Right atrium auricular region (tissue), 2 donors: Measurements from ENCODE around the gene FNIP1. TPM values are rescaled to one million over a fixed set of nuclear protein-coding genes. Genes with fewer than 3 reads are reported as not detected.

Experiments
- DNase-seq: peaks from one replicate; pipeline ENCODE4 v3.0.0-alpha.2; 2019; ENCODE audit warnings: low spot score
- H3K27ac ChIP-seq, 2 donors: fragments of 200-600 bp; sonication (generic); 1 replicate in 1 of 2; 2 replicates in 1 of 2; pipeline ENCODE4 v1.5.1; 2016 to 2019
- H3K27me3 ChIP-seq, 2 donors: fragments of 200-600 bp; sonication (generic); one replicate each; pipeline versions ENCODE4 v1.5.1 to v1.6.0; 2017 to 2019
- H3K36me3 ChIP-seq: fragments of 200-600 bp; sonication (generic); one replicate; pipeline ENCODE4 v1.5.1; 2016
- H3K4me1 ChIP-seq, 2 donors: fragments of 200-600 bp; sonication (generic); one replicate each; pipeline versions ENCODE4 v1.5.1 to v1.6.0; 2017 to 2019
- H3K4me3 ChIP-seq, 2 donors: fragments of 200-600 bp; sonication (generic); 1 replicate in 1 of 2; 2 replicates in 1 of 2; pipeline ENCODE4 v1.5.1; 2017 to 2019; ENCODE audit warnings: mild to moderate bottlenecking in 1 of 2, moderate library complexity in 1 of 2
- H3K9me3 ChIP-seq, 2 donors: fragments of 200-600 bp; sonication (generic); one replicate each; pipeline ENCODE4 v1.5.1; 2019
- CTCF ChIP-seq, 2 donors: fragments of 200-600 bp; sonication (generic); IDR thresholded peaks; one replicate each; pipeline ENCODE4 v1.5.1; 2019; ENCODE audit warnings: antibody characterized with exemption in 2 of 2
- total RNA-seq, 2 donors: library from RNA; depleted of rRNA; stranded (reverse); fragments of >200 nt; gene quantifications; one replicate each; pipeline ENCODE4 v1.1.0, GENCODE V29; 2016

FNIP1 gene
- total RNA-seq, 2 donors from 2014 or later = 30.6 to 38.3 TPM

GRCh38 chr5:131613423-131613822 is 183.4 kb downstream of the FNIP1 start:
- DNase-seq = no peak
- Histone ChIP-seq H3K4me3 (no peak overlapping the region), H3K4me1 (peaks cover 0 to 3% of the 10 kb centered on the region in 2 donors), H3K27me3 (no peaks in the 10 kb centered on the region), H3K9me3 (no peaks in the 10 kb centered on the region), H3K36me3 (no peaks in the 10 kb centered on the region), H3K27ac (no peak overlapping the region)
- TF ChIP-seq CTCF (IDR thresholded peaks at IDR 0.05) = no peak

- H3K4me1 ChIP-seq = peaks cover 0 to 21% of the 10 kb centered on the region in 2 donors
- no peak for DNase-seq
These were observed 185.8 kb downstream of the FNIP1 start for GRCh38 chr5:131611064-131611381.

GRCh38 chr5:131610198-131611063 is 186.4 kb downstream of the FNIP1 start:
- no peak for TF ChIP-seq CTCF (IDR thresholded peaks at IDR 0.05)
- H3K27ac ChIP-seq = no peak overlapping the region

More at GRCh38 chr5:131611064-131611381, 185.8 kb downstream of the FNIP1 start:
- Histone ChIP-seq H3K4me3 (no peak overlapping the region), H3K9me3 (no peaks in the 10 kb centered on the region), H3K27me3 (no peaks in the 10 kb centered on the region), H3K36me3 (no peaks in the 10 kb centered on the region), H3K27ac (no peak overlapping the region)
- no peak for TF ChIP-seq CTCF (IDR thresholded peaks at IDR 0.05)

GRCh38 chr5:131609774-131610173 is 187.0 kb downstream of the FNIP1 start:
- no peak overlapping the region for H3K27ac ChIP-seq
- TF ChIP-seq CTCF (IDR thresholded peaks at IDR 0.05) = no peak

More at GRCh38 chr5:131610198-131611063, 186.4 kb downstream of the FNIP1 start:
- no peaks in the 10 kb centered on the region for H3K36me3 ChIP-seq
- DNase-seq = no peak
- no peaks in the 10 kb centered on the region for H3K27me3 ChIP-seq
- no peak overlapping the region for H3K4me3 ChIP-seq
- peaks cover 0 to 21% of the 10 kb centered on the region in 2 donors for H3K4me1 ChIP-seq
- no peaks in the 10 kb centered on the region for H3K9me3 ChIP-seq

GRCh38 chr5:131608597-131608996 is 188.2 kb downstream of the FNIP1 start:
- no peaks in the 10 kb centered on the region for H3K36me3 ChIP-seq
- no peak for DNase-seq
- H3K27ac ChIP-seq = no peak overlapping the region
- H3K4me3 ChIP-seq = no peak overlapping the region
- H3K27me3 ChIP-seq = no peaks in the 10 kb centered on the region
- H3K9me3 ChIP-seq = no peaks in the 10 kb centered on the region
- no peak for TF ChIP-seq CTCF (IDR thresholded peaks at IDR 0.05)
- H3K4me1 ChIP-seq = peaks cover 0 to 21% of the 10 kb centered on the region in 2 donors

More at GRCh38 chr5:131609774-131610173, 187.0 kb downstream of the FNIP1 start:
- H3K9me3 ChIP-seq = no peaks in the 10 kb centered on the region
- no peaks in the 10 kb centered on the region for H3K27me3 ChIP-seq
- H3K4me1 ChIP-seq = peaks cover 0 to 21% of the 10 kb centered on the region in 2 donors
- no peaks in the 10 kb centered on the region for H3K36me3 ChIP-seq
- no peak overlapping the region for H3K4me3 ChIP-seq
- DNase-seq = no peak
